MV-4-11 (cell line): Measurements from ENCODE around the gene CREB3L2.
"Not testable (repeated sequence)": the region's sequence is repeated elsewhere in the genome, so short reads cannot be mapped to it uniquely, and the experiment has no call there.

ENCODE experiments used
- DNase-seq: peaks from one replicate; lab custom pipeline; 2025; lab: John Stamatoyannopoulos, UW

The CREB3L2 gene

DNA sequence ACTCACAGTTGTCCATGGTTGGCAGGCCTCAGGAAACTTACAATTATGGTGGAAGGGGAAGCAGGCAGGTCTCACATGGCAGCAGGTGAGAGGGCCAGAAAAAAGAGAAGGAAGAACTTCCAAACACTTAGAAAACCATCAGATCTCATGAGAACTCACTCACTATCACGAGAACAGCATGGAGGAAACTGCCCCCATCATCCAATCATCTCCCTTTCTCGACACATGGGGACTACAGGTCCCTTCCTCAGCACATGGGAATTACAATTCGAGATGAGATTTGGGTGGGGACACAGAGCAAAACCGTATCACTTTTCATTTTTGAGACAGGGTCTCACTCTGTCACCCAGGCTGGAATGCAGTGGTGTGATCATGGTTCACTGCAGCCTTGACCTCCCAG, 12.3 kb upstream of the CREB3L2 start:
- DNase-seq = not testable (repeated sequence)

DNA sequence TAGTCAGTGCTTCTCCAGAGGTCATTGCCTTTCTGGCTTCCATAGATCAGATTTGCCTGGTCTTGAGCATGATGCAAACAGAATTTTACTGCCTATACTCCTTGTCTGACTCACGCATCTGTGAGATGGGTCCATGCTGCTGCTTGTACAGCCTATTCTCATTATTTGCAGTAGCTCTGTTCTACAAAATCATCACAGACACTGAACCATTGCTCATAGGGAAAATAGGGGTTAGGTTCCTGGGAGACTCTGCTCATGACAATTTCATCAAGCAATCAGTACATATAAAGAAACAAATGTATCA, 7.4 kb upstream of the CREB3L2 start:
- DNase-seq = no peak

GRCh38 chr7:138008588-138009349, 6.9 kb upstream of the CREB3L2 start:
- DNase-seq = peak; percentile 73

DNA sequence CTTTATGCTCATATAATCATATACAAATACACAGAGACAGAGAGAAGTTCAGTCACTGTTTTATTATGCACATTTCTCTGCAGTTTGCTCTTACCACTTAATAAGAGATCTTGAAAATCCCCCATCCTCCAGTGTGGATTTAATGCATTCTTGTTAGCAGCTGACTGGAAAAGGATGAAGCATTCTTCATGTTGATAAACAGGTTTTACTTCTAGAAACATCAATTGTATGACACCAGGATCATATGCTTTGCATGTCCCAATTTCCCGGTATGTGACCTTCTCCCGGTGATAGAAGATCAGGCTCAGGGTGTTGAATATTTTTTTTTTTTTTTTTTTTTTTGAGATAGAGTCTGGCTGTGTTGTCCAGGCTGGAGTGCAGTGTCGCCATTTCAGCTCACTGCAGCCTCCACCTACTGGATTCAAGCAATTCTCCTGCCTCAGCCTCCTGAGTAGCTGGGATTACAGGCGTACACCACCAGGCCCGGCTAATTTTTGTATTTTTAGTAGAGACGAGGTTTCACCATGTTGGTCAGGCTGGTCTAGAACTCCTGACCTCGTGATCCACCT, 6.2 kb upstream of the CREB3L2 start:
- no peak for DNase-seq

DNA sequence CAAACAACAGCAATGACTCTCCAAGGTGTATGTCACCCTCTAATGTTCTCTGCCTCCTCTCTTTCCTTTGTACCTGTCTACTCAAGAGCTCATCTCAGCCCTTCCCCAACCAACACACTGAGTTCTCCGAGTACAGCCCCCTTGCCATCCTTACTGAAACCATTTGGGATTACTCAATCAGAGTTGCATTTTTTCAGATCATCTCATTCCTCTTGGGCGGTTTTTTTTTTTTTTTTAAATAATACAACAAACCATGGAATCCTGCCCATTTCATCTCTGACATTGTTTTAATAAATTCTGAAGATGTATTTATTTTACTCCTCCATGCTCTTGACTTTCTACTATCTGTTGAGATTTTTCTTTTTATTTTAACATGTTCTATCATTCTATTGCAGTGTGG, 4.2 kb upstream of the CREB3L2 start:
- no peak for DNase-seq

- DNase-seq = no peak
Measured at GRCh38 chr7:138004936-138005335, 3.0 kb upstream of the CREB3L2 start.

- no peak for DNase-seq
Measured at GRCh38 chr7:138004046-138004445, 2.2 kb upstream of the CREB3L2 start.

GRCh38 chr7:138002828-138003189, 923 bp upstream of the CREB3L2 start:
- no peak for DNase-seq

- peak; percentile 100 for DNase-seq
Measured at GRCh38 chr7:138002096-138002827, 376 bp upstream of the CREB3L2 start.

GRCh38 chr7:138000081-138000701, 1.7 kb downstream of the CREB3L2 start:
- peak; percentile 88 for DNase-seq

GRCh38 chr7:137999496-138000080, 2.3 kb downstream of the CREB3L2 start:
- DNase-seq = no peak

GRCh38 chr7:137998250-137998649, 3.6 kb downstream of the CREB3L2 start:
- no peak for DNase-seq

GRCh38 chr7:137996871-137997270, 5.0 kb downstream of the CREB3L2 start:
- peak; percentile 17 for DNase-seq

GRCh38 chr7:137996386-137996851, 5.5 kb downstream of the CREB3L2 start:
- DNase-seq = peak; percentile 89

DNA sequence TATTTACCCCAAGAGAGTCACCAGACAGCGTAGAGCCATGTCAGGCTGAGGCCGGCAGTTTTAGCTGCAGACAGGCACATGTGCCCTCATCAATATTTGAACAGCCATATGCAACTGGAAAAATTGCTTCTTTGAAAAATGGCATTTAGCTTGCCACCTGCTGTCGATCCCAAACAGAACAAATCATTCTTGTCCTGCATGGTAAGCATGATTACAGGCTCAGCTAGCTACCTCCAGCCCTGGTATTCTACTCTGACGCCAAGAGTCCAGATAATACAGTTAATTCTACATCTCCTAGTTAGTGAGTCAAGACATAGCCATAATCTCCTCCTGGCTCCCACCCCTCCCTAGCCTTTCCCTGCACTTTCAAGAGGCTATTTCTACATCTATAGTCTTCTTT, 7.7 kb downstream of the CREB3L2 start:
- DNase-seq = no peak

- no peak for DNase-seq
Measured at GRCh38 chr7:137993395-137993743, 8.5 kb downstream of the CREB3L2 start.

GRCh38 chr7:137992550-137993394, 9.1 kb downstream of the CREB3L2 start:
- DNase-seq = peak; percentile 97

GRCh38 chr7:137992104-137992549, 9.8 kb downstream of the CREB3L2 start:
- no peak for DNase-seq

GRCh38 chr7:137990251-137990941, 11.5 kb downstream of the CREB3L2 start:
- DNase-seq = no peak

DNA sequence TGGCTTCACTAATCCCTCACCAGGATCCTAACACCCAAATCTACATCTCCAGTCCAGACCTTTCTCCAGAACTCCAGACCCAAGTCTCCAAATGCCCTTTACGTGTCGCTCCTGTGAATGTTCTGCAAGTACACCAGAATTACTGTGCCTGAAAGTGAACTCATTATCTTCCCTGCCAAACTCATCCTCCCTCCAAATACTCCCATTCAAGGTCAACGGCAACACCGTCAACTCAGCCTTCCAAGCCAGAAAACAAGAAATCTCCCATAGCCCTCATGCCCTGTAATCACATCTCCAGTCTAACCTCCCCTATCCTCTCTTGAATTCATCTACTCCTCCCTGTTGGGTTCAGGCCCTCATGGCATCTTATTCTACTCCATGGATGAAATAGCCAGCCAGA, 12.3 kb downstream of the CREB3L2 start:
- DNase-seq = no peak

GRCh38 chr7:137989094-137989493, 12.8 kb downstream of the CREB3L2 start:
- no peak for DNase-seq
